ENCODE measurements around the gene XPR1. TPM values are rescaled to one million over a fixed set of nuclear protein-coding genes. Genes with fewer than 3 reads are reported as not detected.

The XPR1 gene
- total and polyA plus RNA-seq, 2 experiments from 2014 or later, result 18.1 to 36.4 TPM

DNA sequence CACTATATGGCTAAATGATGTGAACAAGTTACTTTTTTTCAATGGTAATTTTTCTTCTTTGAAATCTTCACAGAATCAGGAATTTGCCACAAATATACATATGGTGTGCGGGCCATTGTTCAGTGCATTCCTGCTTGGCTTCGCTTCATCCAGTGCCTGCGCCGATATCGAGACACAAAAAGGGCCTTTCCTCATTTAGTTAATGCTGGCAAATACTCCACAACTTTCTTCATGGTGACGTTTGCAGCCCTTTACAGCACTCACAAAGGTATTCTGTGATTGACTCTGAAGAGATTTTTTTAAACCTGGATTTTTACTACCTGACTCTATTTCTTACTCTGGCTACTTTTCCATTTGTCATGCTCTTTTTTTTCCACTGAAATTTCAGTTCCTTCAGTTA lies 204.6 kb downstream of the XPR1 start:
- TF ChIP-seq, protein P1, sequence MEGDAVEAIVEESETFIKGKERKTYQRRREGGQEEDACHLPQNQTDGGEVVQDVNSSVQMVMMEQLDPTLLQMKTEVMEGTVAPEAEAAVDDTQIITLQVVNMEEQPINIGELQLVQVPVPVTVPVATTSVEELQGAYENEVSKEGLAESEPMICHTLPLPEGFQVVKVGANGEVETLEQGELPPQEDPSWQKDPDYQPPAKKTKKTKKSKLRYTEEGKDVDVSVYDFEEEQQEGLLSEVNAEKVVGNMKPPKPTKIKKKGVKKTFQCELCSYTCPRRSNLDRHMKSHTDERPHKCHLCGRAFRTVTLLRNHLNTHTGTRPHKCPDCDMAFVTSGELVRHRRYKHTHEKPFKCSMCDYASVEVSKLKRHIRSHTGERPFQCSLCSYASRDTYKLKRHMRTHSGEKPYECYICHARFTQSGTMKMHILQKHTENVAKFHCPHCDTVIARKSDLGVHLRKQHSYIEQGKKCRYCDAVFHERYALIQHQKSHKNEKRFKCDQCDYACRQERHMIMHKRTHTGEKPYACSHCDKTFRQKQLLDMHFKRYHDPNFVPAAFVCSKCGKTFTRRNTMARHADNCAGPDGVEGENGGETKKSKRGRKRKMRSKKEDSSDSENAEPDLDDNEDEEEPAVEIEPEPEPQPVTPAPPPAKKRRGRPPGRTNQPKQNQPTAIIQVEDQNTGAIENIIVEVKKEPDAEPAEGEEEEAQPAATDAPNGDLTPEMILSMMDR (IDR thresholded peaks at IDR 0.05; ENCODE audit: low read depth, low read length), result no peak
- Histone ChIP-seq H3K9me3 (ENCODE audit: low read depth) (no peaks in the 10 kb centered on the region), H3K4me1 (ENCODE audit: low read depth) (peaks cover 6% of the 10 kb centered on the region), H3K27ac (no peak overlapping the region), H3K4me3 (no peak overlapping the region), H3K36me3 (no peaks in the 10 kb centered on the region), H3K27me3 (no peaks in the 10 kb centered on the region)
- no peak for DNase-seq (ENCODE audit: low read depth in 1 of 2, low spot score in 1 of 2)

DNA sequence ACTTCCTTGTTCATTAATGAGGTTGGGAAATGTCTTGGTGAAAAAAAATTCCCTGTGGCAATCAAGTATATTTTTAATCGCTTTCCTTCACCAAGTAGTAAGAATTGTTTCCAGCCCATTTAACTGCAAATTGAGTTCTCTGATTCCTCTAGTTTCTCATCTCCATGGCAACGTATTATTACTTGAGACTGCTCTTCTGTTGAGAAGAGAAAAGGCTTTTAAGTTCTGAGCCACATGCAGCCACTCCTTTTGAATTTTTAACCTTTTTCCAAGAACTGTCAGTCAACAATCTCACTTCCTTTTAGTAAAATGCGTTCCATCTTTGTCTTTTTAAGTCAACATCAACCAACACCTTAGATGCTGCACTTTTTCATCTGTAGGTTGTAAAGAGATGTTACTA lies 205.2 kb downstream of the XPR1 start:
- Histone ChIP-seq H3K9me3 (ENCODE audit: low read depth) (no peaks in the 10 kb centered on the region), H3K27ac (no peak overlapping the region), H3K36me3 (no peaks in the 10 kb centered on the region), H3K4me1 (ENCODE audit: low read depth) (peaks cover 6% of the 10 kb centered on the region), H3K4me3 (no peak overlapping the region), H3K27me3 (no peaks in the 10 kb centered on the region)
- DNase-seq (ENCODE audit: low read depth in 1 of 2, low spot score in 1 of 2), result no peak
- TF ChIP-seq, protein P1 (IDR thresholded peaks at IDR 0.05; ENCODE audit: low read depth, low read length), result no peak

DNA sequence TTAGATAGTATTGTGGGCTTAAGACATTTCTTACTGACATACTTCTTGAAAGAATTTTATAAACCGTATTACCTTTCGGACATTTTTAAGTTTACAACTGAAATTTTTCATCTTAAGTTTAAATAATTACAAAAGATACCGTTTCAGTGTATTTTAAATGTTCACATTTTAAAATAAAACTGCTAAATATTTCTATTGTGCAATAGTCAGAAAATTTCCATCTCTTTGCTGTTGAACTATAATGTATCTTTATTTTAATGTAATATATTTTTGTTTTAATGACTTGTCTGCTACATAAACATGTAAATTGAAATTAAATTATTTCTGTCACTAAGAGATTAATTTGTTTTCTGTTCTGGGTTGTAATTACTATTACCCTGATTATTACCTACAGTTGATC lies 206.7 kb downstream of the XPR1 start:
- DNase-seq (ENCODE audit: low read depth in 1 of 2, low spot score in 1 of 2), result no peak
- Histone ChIP-seq H3K9me3 (ENCODE audit: low read depth) (no peaks in the 10 kb centered on the region), H3K4me1 (ENCODE audit: low read depth) (peaks cover 6% of the 10 kb centered on the region), H3K27me3 (no peaks in the 10 kb centered on the region), H3K4me3 (no peak overlapping the region), H3K36me3 (no peaks in the 10 kb centered on the region), H3K27ac (no peak overlapping the region)
- TF ChIP-seq, protein P1 (IDR thresholded peaks at IDR 0.05; ENCODE audit: low read depth, low read length), result no peak

DNA sequence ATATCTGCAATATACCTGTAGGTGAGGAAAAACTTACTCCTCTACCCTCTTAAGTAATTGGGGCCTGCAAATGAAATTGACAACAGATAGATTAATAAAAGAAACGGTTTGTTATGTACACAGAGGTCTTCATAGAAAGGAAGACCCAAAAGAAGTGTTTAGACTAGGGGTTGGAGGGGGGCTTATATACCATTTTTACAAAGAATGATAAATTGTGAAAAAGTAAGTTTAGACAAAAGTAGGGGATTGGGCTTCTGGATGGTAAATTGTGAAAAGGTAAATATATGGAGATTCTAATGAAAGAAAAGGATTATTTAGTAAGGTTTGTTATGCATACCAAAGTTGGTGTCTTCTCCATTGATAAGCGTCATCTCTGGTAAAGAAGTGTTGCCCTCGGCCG lies 207.7 kb downstream of the XPR1 start:
- H3K27ac ChIP-seq, result no peak overlapping the region
- no peak for DNase-seq (ENCODE audit: low read depth in 1 of 2, low spot score in 1 of 2)
- H3K4me1 ChIP-seq (ENCODE audit: low read depth), result peaks cover 6% of the 10 kb centered on the region
- no peak overlapping the region for H3K4me3 ChIP-seq
- H3K36me3 ChIP-seq, result no peaks in the 10 kb centered on the region
- TF ChIP-seq, protein P1 (IDR thresholded peaks at IDR 0.05; ENCODE audit: low read depth, low read length), result no peak
- H3K27me3 ChIP-seq, result no peaks in the 10 kb centered on the region
- H3K9me3 ChIP-seq (ENCODE audit: low read depth), result no peaks in the 10 kb centered on the region

DNA sequence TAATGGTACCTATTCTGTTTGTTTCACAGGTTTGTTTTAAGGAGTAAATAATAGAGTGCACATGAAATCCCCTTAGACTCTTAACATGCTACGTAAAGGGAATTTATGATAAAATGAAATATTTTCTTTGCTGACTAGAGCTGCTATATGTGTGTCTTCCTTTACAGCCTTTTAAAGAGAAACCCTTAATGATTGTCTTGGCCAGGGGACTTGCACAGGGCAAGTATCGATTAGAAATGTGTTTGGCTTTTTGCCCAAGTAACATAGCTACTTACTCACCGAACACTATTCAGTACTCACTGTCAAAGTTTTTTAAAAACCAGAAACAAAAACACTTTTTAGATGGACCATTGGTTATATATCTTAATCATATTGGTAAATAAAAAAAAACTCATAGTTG lies 209.6 kb downstream of the XPR1 start:
- H3K4me3 ChIP-seq, result no peak overlapping the region
- H3K27me3 ChIP-seq, result no peaks in the 10 kb centered on the region
- H3K9me3 ChIP-seq (ENCODE audit: low read depth), result no peaks in the 10 kb centered on the region
- DNase-seq (ENCODE audit: low read depth in 1 of 2, low spot score in 1 of 2), result no peak
- H3K36me3 ChIP-seq, result no peaks in the 10 kb centered on the region
- TF ChIP-seq, protein P1 (IDR thresholded peaks at IDR 0.05; ENCODE audit: low read depth, low read length), result no peak
- peaks cover 6% of the 10 kb centered on the region for H3K4me1 ChIP-seq (ENCODE audit: low read depth)
- H3K27ac ChIP-seq, result no peak overlapping the region

DNA sequence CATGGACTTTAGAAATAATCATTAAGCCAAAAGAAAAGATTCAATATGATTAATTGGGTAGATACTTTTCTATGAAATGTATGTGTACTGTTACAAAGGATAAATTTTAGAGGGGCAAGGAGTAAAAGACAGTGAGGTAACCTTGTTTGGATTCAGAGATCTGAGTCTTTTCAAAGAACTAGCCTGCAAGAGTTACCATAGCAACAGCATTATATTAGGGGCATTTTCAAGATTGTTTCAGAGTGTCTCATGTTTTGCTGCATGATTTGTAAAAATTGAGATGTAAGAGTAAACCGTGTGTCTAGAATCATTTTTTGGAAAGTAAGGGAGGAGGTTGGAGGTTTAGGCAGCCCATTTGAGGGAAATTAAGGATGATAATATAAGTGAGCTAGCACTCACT lies 210.2 kb downstream of the XPR1 start:
- Histone ChIP-seq H3K4me3 (no peak overlapping the region), H3K9me3 (ENCODE audit: low read depth) (no peaks in the 10 kb centered on the region), H3K27ac (no peak overlapping the region), H3K36me3 (no peaks in the 10 kb centered on the region), H3K4me1 (ENCODE audit: low read depth) (peaks cover 6% of the 10 kb centered on the region), H3K27me3 (no peaks in the 10 kb centered on the region)
- DNase-seq (ENCODE audit: low read depth in 1 of 2, low spot score in 1 of 2), result peak in 1 of 2 donors; percentile 52
- TF ChIP-seq, protein P1 (IDR thresholded peaks at IDR 0.05; ENCODE audit: low read depth, low read length), result no peak

All from cardiac muscle cell (in vitro differentiated cells and primary cell).